GM12878 (cell line): ENCODE results near the gene GPC3. TPM values are rescaled to one million over a fixed set of nuclear protein-coding genes. Genes with fewer than 3 reads are reported as not detected.

Experiments
- ATAC-seq: fragments of 200-7000 bp; cut with Tn5 transposase; 3 replicates; pipeline ENCODE4 v1.9.1; 2020; ENCODE audit warnings: mild to moderate bottlenecking, moderate library complexity
- BruUV-seq: library from RNA; stranded (reverse); fragments of 400-500 nt; replicated peaks from 2 replicates; lab custom pipeline; 2021; lab: Mats Ljungman, UMichigan
- CTCF ChIA-PET: fragments of 300-600 bp; sonication (Branson Sonifier 250); formaldehyde crosslinking; extraction: SDS; loops from one replicate; lab custom pipeline; 2021; ENCODE audit warnings: inconsistent platforms; lab: Yijun Ruan, JAX
- POLR2A ChIA-PET: fragments of 350-600 bp; formaldehyde crosslinking; extraction: SDS; loops from one replicate; lab custom pipeline; 2021; ENCODE audit warnings: inconsistent platforms; lab: Charles Lee
- RAD21 ChIA-PET: fragments of 300-600 bp; sonication (Branson Sonifier 250); formaldehyde crosslinking; loops from one replicate; lab custom pipeline; 2023; ENCODE audit warnings: antibody characterized with exemption; ENCODE audit not compliant: unreplicated experiment; lab: Charles Lee
- SMC1A ChIA-PET: fragments of 300-600 bp; sonication (Branson Sonifier 250); formaldehyde crosslinking; loops from one replicate; lab custom pipeline; 2023; ENCODE audit not compliant: unreplicated experiment, uncharacterized antibody; lab: Charles Lee
- DNase-seq: peaks from one replicate; pipeline ENCODE4 v3.0.0-alpha.2; 2011; ENCODE audit warnings: low read depth, low spot score
- FAIRE-seq: peaks from 3 replicates; lab custom pipeline; 2011; peaks lifted over from hg19 to GRCh38; lab: Jason Lieb, UNC
- H2AFZ ChIP-seq: 2 replicates; pipeline ENCODE4 v1.6.0; 2011; ENCODE audit warnings: low read depth, low read length, control low read depth; ENCODE audit not compliant: control insufficient read depth
- H3K27ac ChIP-seq: 2 replicates; pipeline ENCODE4 v1.5.1; 2011; ENCODE audit warnings: control low read depth; ENCODE audit not compliant: control insufficient read depth, insufficient read depth
- H3K27me3 ChIP-seq, 2 experiments: replicated peaks in 1 of 2; 2 replicates each; pipeline versions ENCODE4 v1.6.0 to v1.6.1; 2011; ENCODE audit warnings: low read length in 1 of 2; ENCODE audit not compliant: control insufficient read depth in 2 of 2, insufficient read depth in 2 of 2
- H3K36me3 ChIP-seq, 2 experiments: 2 replicates each; pipeline ENCODE4 v1.5.1; 2011; ENCODE audit warnings: low read length in 1 of 2; ENCODE audit not compliant: control insufficient read depth in 2 of 2, insufficient read depth in 2 of 2
- H3K4me1 ChIP-seq: 2 replicates; pipeline ENCODE4 v1.6.1; 2011; ENCODE audit warnings: mild to moderate bottlenecking, low read length, moderate library complexity, mixed read lengths; ENCODE audit not compliant: control insufficient read depth, insufficient read depth
- H3K4me2 ChIP-seq: 2 replicates; pipeline ENCODE4 v1.6.0; 2011; ENCODE audit warnings: control low read depth; ENCODE audit not compliant: control insufficient read depth, insufficient read depth
- H3K4me3 ChIP-seq: fragments of 200-600 bp; sonication (generic); 2 replicates; pipeline ENCODE4 v1.5.1; 2016
- H3K79me2 ChIP-seq: 2 replicates; pipeline ENCODE4 v1.6.0; 2011; ENCODE audit warnings: low read length; ENCODE audit not compliant: control insufficient read depth, insufficient read depth
- H3K9ac ChIP-seq: 2 replicates; pipeline ENCODE4 v1.8.0; 2011; ENCODE audit warnings: low read length, control low read depth, mixed read lengths; ENCODE audit not compliant: control insufficient read depth, insufficient read depth
- H3K9me3 ChIP-seq: replicated peaks from 3 replicates; pipeline ENCODE4 v1.5.1; 2011; ENCODE audit warnings: mild to moderate bottlenecking, low read length; ENCODE audit not compliant: control insufficient read depth, insufficient read depth
- H4K20me1 ChIP-seq: 2 replicates; pipeline ENCODE4 v1.6.0; 2011; ENCODE audit not compliant: control insufficient read depth, insufficient read depth
- ETV6 ChIP-seq, 2 experiments: fragments of 450-650 bp in 1 of 2; IDR thresholded peaks in 1 of 2; conservative IDR thresholded peaks in 1 of 2; 2 replicates each; pipeline ENCODE4 v1.6.1; 2014; ENCODE audit warnings: antibody characterized with exemption in 1 of 2, borderline replicate concordance in 1 of 2, low read depth in 1 of 2, mild to moderate bottlenecking in 1 of 2, moderate library complexity in 1 of 2
- KDM1A ChIP-seq: fragments of 200-600 bp; sonication (generic); IDR thresholded peaks from 2 replicates; pipeline ENCODE4 v1.6.1; 2016; ENCODE audit warnings: borderline replicate concordance
- LARP7 ChIP-seq: fragments of 450-650 bp; IDR thresholded peaks from 2 replicates; pipeline ENCODE4 v1.6.1; 2017; ENCODE audit warnings: mild to moderate bottlenecking
- MTA3 ChIP-seq: IDR thresholded peaks from 2 replicates; pipeline ENCODE4 v1.6.1; 2012; ENCODE audit warnings: low read length, inconsistent platforms, borderline replicate concordance
- PML ChIP-seq: IDR thresholded peaks from 2 replicates; pipeline ENCODE4 v1.6.1; 2012; ENCODE audit warnings: low read length, inconsistent platforms
- POLR2AphosphoS5 ChIP-seq: IDR thresholded peaks from 2 replicates; pipeline ENCODE4 v1.6.1; 2011; ENCODE audit warnings: mild to moderate bottlenecking, low read length, inconsistent platforms
- TAF1 ChIP-seq: IDR thresholded peaks from 2 replicates; pipeline ENCODE4 v1.6.1; 2011; ENCODE audit warnings: mild to moderate bottlenecking, low read depth, low read length, borderline replicate concordance
- ZNF217 ChIP-seq: fragments of 450-650 bp; IDR thresholded peaks from 2 replicates; pipeline ENCODE4 v1.6.1; 2017; ENCODE audit warnings: antibody characterized with exemption, mild to moderate bottlenecking
- WGBS: methylation state at CpG from one replicate; pipeline ENCODE4 v1.1.6; 2016; ENCODE audit warnings: low lambda C conversion rate; ENCODE audit not compliant: insufficient replicate concordance, insufficient coverage; ENCODE audit errors: missing lambda C conversion rate; 5-methylcytosine and 5-hydroxymethylcytosine counted together
- in situ Hi-C: fragments of 300-500 bp; cut with MboI; formaldehyde crosslinking; loops from 9 replicates; pipeline ENCODE4 v1.14.3; 2018; ENCODE audit warnings: mixed read lengths
- intact Hi-C: fragments of 100-400 bp; cut with micrococcal nuclease; formaldehyde crosslinking; loops from one replicate; pipeline ENCODE4 v1.14.2; 2022; ENCODE audit not compliant: unreplicated experiment
- polyA plus RNA-seq, 11 experiments: library from polyadenylated mRNA; depleted of rRNA in 4 of 11; unstranded in 6 of 11; stranded (reverse) in 5 of 11; fragments of >200 nt; fragmentation: Nextera tagmentation in 4 of 11; fragmentation: Illumina TruSeq in 1 of 11; extraction: Ambion mirVana in 4 of 11; extraction: Trizol in 1 of 11; gene quantifications; 1 replicate in 1 of 11; 2 replicates in 10 of 11; pipeline versions ENCODE4 v1.2.1 to v1.2.3, GENCODE V29; 2011 to 2016; ENCODE audit warnings: inconsistent platforms in 2 of 11, missing spikeins in 2 of 11, low read depth in 1 of 11
- total RNA-seq, 4 experiments: library from RNA; depleted of rRNA in 3 of 4; stranded (reverse); fragments of >200 nt in 3 of 4; fragmentation: Illumina TruSeq in 1 of 4; extraction: Trizol in 1 of 4; gene quantifications; 2 replicates each; pipeline versions ENCODE4 v1.2.1 to v1.2.3, GENCODE V29; 2013 to 2021
- TF ChIP-seq, protein P1 (sequence below): fragments of 150-350 bp; IDR thresholded peaks from 2 replicates; pipeline ENCODE4 v1.6.1; 2014; ENCODE audit warnings: mild to moderate bottlenecking, low read depth, low read length
- TF ChIP-seq, protein P2 (sequence below): fragments of 450-650 bp; IDR thresholded peaks from 2 replicates; pipeline ENCODE4 v1.6.1; 2018; ENCODE audit warnings: borderline replicate concordance, mild to moderate bottlenecking; ENCODE audit not compliant: partially characterized antibody

Gene GPC3
- total and polyA plus RNA-seq, 10 of the 15 experiments (the other 5 are each of a cell fraction or from before 2014, with no cell fraction given): 0.09 to 0.82 TPM; not detected in 8

DNA sequence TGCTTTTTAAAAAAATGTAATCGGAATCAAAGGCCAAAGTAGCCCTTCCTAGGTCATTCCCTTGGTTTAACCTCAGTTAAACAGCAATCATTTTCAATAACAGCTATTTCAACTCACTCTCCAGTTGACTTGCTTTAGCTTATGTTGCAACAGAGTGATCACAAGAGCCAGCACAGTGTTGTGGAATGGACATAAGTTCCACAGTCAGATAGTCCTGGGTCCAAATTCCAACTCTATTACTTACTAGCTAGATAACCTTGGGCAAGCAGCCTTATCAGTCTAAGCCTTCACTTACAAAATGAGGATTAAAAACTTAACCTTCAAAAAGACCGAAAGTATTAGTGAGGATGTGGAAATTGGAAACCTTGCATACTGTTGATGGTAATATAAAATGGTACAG, 9.2 kb upstream of the GPC3 start:
- H3K79me2 ChIP-seq: no peaks in the 10 kb centered on the region
- no peak overlapping the region for H3K4me2 ChIP-seq
- H3K4me1 ChIP-seq: no peaks in the 10 kb centered on the region
- ChIA-PET SMC1A (no interaction called here), POLR2A (no interaction called here), RAD21 (no interaction called here), CTCF (no interaction called here)
- H3K27ac ChIP-seq: no peak overlapping the region
- H3K27me3 ChIP-seq: no peaks in the 10 kb centered on the region
- no peaks in the 10 kb centered on the region for H3K36me3 ChIP-seq
- no peak overlapping the region for H3K4me3 ChIP-seq
- in situ Hi-C loops (no loop called here), intact Hi-C loops (no loop called here)
- H3K9ac ChIP-seq: no peak overlapping the region
- 4% methylated on average over 2 of the region's 2 CpGs for WGBS
- ATAC-seq: no peak
- FAIRE-seq: no peak
- H4K20me1 ChIP-seq: no peaks in the 10 kb centered on the region
- H2AFZ ChIP-seq: no peak overlapping the region
- BruUV-seq: no TSS peak
- H3K9me3 ChIP-seq: no peaks in the 10 kb centered on the region
- TF ChIP-seq POLR2AphosphoS5 (no peak), TAF1 (no peak), KDM1A (no peak)
- TF ChIP-seq, protein P1, sequence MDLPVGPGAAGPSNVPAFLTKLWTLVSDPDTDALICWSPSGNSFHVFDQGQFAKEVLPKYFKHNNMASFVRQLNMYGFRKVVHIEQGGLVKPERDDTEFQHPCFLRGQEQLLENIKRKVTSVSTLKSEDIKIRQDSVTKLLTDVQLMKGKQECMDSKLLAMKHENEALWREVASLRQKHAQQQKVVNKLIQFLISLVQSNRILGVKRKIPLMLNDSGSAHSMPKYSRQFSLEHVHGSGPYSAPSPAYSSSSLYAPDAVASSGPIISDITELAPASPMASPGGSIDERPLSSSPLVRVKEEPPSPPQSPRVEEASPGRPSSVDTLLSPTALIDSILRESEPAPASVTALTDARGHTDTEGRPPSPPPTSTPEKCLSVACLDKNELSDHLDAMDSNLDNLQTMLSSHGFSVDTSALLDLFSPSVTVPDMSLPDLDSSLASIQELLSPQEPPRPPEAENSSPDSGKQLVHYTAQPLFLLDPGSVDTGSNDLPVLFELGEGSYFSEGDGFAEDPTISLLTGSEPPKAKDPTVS: no peak
- TF ChIP-seq, all 136 proteins: peak for 0
- DNase-seq: no peak

DNA sequence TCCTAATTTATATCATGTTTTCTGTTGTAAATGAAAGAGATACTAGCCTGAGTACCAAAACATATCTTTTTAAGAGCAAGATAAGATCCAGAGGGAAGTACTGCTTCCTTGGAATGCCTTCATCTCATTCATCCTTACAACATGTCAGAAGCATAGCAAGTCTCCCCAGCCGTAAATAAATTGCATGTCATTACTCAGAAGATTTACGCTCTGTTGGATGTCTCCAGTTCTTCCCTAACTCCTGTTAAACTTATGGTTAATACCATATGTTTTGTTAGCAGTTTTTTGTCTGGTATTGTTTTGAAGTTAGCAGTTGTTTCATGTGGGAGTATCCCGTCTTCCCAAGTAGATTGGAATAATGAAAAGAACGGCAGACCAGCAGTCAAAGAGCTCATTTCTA, 7.5 kb upstream of the GPC3 start:
- POLR2A ChIA-PET: no interaction called here
- Histone ChIP-seq H3K27me3 (no peaks in the 10 kb centered on the region), H3K4me1 (no peaks in the 10 kb centered on the region), H3K36me3 (no peaks in the 10 kb centered on the region), H4K20me1 (no peaks in the 10 kb centered on the region), H3K79me2 (no peaks in the 10 kb centered on the region), H3K9me3 (no peaks in the 10 kb centered on the region), H3K27ac (no peak overlapping the region), H3K4me2 (no peak overlapping the region), H3K4me3 (no peak overlapping the region), H2AFZ (no peak overlapping the region), H3K9ac (no peak overlapping the region)
- SMC1A ChIA-PET: no interaction called here
- intact Hi-C loops: no loop called here
- CTCF ChIA-PET: interaction anchor here (0.7 to 1.1 kb wide), 2 partner anchors 11 to 23 kb away, joined by 4 read pairs; no protein-coding TSS in a partner anchor
- RAD21 ChIA-PET: no interaction called here
- in situ Hi-C loops: no loop called here
- ATAC-seq (no peak), FAIRE-seq (no peak), DNase-seq (no peak)
- BruUV-seq: no TSS peak
- no peak for TF ChIP-seq PML
- no peak for TF ChIP-seq ZNF217
- no peak for TF ChIP-seq LARP7
- TF ChIP-seq, protein P2, sequence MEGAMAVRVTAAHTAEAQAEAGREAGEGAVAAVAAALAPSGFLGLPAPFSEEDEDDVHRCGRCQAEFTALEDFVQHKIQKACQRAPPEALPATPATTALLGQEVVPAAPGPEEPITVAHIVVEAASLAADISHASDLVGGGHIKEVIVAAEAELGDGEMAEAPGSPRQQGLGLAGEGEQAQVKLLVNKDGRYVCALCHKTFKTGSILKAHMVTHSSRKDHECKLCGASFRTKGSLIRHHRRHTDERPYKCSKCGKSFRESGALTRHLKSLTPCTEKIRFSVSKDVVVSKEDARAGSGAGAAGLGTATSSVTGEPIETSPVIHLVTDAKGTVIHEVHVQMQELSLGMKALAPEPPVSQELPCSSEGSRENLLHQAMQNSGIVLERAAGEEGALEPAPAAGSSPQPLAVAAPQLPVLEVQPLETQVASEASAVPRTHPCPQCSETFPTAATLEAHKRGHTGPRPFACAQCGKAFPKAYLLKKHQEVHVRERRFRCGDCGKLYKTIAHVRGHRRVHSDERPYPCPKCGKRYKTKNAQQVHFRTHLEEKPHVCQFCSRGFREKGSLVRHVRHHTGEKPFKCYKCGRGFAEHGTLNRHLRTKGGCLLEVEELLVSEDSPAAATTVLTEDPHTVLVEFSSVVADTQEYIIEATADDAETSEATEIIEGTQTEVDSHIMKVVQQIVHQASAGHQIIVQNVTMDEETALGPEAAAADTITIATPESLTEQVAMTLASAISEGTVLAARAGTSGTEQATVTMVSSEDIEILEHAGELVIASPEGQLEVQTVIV: no peak
- no peak for TF ChIP-seq MTA3
- TF ChIP-seq ETV6 (conservative IDR thresholded peaks at IDR 0.05 in 1 of 2, IDR thresholded peaks at IDR 0.05 in 1 of 2; ENCODE audit: borderline replicate concordance in 1 of 2, low read depth in 1 of 2): no peak
- 37% methylated on average over 4 of the region's 4 CpGs for WGBS
